ENCODE results near the gene FIG4. TPM values are rescaled to one million over a fixed set of nuclear protein-coding genes. Genes with fewer than 3 reads are reported as not detected.

FIG4 gene
- total and polyA plus RNA-seq, 4 donors, result 10.8 to 20.4 (median 15.5) TPM

- Histone ChIP-seq H3K4me3 (no peak overlapping the region), H3K27ac (ENCODE audit: low read depth in 1 of 2, low read length in 1 of 2) (no peak overlapping the region), H3K9ac (ENCODE audit: insufficient read depth in 1 of 2, low read length in 2 of 2) (no peak overlapping the region), H3K27me3 (ENCODE audit: control insufficient read depth in 3 of 3, insufficient read depth in 3 of 3, low read length in 2 of 3) (no peaks in the 10 kb centered on the region), H3K9me3 (ENCODE audit: control insufficient read depth in 4 of 4, insufficient read depth in 3 of 4, low read length in 3 of 4) (no peaks in the 10 kb centered on the region), H3K36me3 (ENCODE audit: control insufficient read depth in 4 of 4, insufficient read depth in 4 of 4, low read length in 4 of 4) (peaks cover 0 to 6% (median 4%) of the 10 kb centered on the region in 4 donors), H3K4me1 (ENCODE audit: control insufficient read depth in 5 of 5, insufficient read depth in 5 of 5, low read length in 5 of 5) (peaks cover 0 to 4% (median 0%) of the 10 kb centered on the region in 5 donors)
- 99% methylated on average over 2 of the region's 2 CpGs for WGBS, 2 donors
- no peak for ATAC-seq (ENCODE audit: insufficient read depth, low FRiP score)
- DNase-seq, result no peak
- no peak for TF ChIP-seq CTCF (IDR thresholded peaks at IDR 0.05; ENCODE audit: control extremely low read depth, extremely low read depth)
Observed at GRCh38 chr6:109762166-109762565, 71.1 kb downstream of the FIG4 start.

GRCh38 chr6:109762769-109763441, 71.8 kb downstream of the FIG4 start:
- H3K36me3 ChIP-seq (ENCODE audit: control insufficient read depth in 4 of 4, insufficient read depth in 4 of 4, low read length in 4 of 4), result peaks cover 0 to 9% (median 5%) of the 10 kb centered on the region in 4 donors
- peaks cover 0 to 4% (median 0%) of the 10 kb centered on the region in 5 donors for H3K4me1 ChIP-seq (ENCODE audit: control insufficient read depth in 5 of 5, insufficient read depth in 5 of 5, low read length in 5 of 5)
- H3K9ac ChIP-seq (ENCODE audit: insufficient read depth in 1 of 2, low read length in 2 of 2), result no peak overlapping the region
- ATAC-seq (ENCODE audit: insufficient read depth, low FRiP score) (no peak), DNase-seq (peak in 1 of 3 donors; percentile 5)
- no peaks in the 10 kb centered on the region for H3K9me3 ChIP-seq (ENCODE audit: control insufficient read depth in 4 of 4, insufficient read depth in 3 of 4, low read length in 3 of 4)
- H3K27me3 ChIP-seq (ENCODE audit: control insufficient read depth in 3 of 3, insufficient read depth in 3 of 3, low read length in 2 of 3), result no peaks in the 10 kb centered on the region
- no peak for TF ChIP-seq CTCF (IDR thresholded peaks at IDR 0.05; ENCODE audit: control extremely low read depth, extremely low read depth)
- no peak overlapping the region for H3K4me3 ChIP-seq
- no peak overlapping the region for H3K27ac ChIP-seq (ENCODE audit: low read depth in 1 of 2, low read length in 1 of 2)
- 43 to 88% methylated on average over 1 of the region's 1 CpG for WGBS, 2 donors

GRCh38 chr6:109766167-109766566, 75.1 kb downstream of the FIG4 start:
- WGBS, 2 donors, result 77 to 92% methylated on average over 3 of the region's 3 CpGs
- H3K4me1 ChIP-seq (ENCODE audit: control insufficient read depth in 5 of 5, insufficient read depth in 5 of 5, low read length in 5 of 5), result no peaks in the 10 kb centered on the region
- DNase-seq (no peak), ATAC-seq (ENCODE audit: insufficient read depth, low FRiP score) (no peak)
- peaks cover 0 to 14% (median 5%) of the 10 kb centered on the region in 4 donors for H3K36me3 ChIP-seq (ENCODE audit: control insufficient read depth in 4 of 4, insufficient read depth in 4 of 4, low read length in 4 of 4)
- H3K27ac ChIP-seq (ENCODE audit: low read depth in 1 of 2, low read length in 1 of 2), result no peak overlapping the region
- no peak for TF ChIP-seq CTCF (IDR thresholded peaks at IDR 0.05; ENCODE audit: control extremely low read depth, extremely low read depth)
- H3K9ac ChIP-seq (ENCODE audit: insufficient read depth in 1 of 2, low read length in 2 of 2), result no peak overlapping the region
- no peaks in the 10 kb centered on the region for H3K9me3 ChIP-seq (ENCODE audit: control insufficient read depth in 4 of 4, insufficient read depth in 3 of 4, low read length in 3 of 4)
- no peak overlapping the region for H3K4me3 ChIP-seq
- no peaks in the 10 kb centered on the region for H3K27me3 ChIP-seq (ENCODE audit: control insufficient read depth in 3 of 3, insufficient read depth in 3 of 3, low read length in 2 of 3)

Measured in lung (tissue), 12 donors.